GM04503 (cell line): ENCODE measurements around the gene RCC1.
"Not testable (repeated sequence)": the region's sequence is repeated elsewhere in the genome, so short reads cannot be mapped to it uniquely, and the experiment has no call there.

ENCODE experiments used
- DNase-seq: peaks from one replicate; pipeline ENCODE4 v3.0.0-alpha.2; 2012; ENCODE audit warnings: low read depth

RCC1 gene

GRCh38 chr1:28548318-28548717, 42.5 kb downstream of the RCC1 start:
- DNase-seq: no peak

DNA sequence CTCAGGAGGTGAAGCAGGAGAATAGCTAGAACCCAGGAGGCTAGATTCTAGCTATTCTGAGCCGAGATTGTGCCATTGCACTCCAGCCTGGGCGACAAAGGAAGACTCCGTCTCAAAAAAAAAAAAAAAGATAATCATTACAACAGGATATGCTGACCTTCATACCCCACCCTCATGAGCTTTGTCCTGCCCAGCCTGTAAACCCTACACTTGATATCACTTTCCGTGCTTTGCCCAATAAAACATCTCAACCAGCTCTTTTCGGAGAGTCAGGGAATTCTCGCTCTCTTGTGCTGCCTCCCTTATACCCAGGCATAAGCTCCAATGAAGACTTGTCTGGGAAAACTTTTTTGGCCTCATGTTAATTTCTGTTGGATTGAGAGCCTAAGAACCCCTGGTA, 45.5 kb downstream of the RCC1 start:
- no peak for DNase-seq

DNA sequence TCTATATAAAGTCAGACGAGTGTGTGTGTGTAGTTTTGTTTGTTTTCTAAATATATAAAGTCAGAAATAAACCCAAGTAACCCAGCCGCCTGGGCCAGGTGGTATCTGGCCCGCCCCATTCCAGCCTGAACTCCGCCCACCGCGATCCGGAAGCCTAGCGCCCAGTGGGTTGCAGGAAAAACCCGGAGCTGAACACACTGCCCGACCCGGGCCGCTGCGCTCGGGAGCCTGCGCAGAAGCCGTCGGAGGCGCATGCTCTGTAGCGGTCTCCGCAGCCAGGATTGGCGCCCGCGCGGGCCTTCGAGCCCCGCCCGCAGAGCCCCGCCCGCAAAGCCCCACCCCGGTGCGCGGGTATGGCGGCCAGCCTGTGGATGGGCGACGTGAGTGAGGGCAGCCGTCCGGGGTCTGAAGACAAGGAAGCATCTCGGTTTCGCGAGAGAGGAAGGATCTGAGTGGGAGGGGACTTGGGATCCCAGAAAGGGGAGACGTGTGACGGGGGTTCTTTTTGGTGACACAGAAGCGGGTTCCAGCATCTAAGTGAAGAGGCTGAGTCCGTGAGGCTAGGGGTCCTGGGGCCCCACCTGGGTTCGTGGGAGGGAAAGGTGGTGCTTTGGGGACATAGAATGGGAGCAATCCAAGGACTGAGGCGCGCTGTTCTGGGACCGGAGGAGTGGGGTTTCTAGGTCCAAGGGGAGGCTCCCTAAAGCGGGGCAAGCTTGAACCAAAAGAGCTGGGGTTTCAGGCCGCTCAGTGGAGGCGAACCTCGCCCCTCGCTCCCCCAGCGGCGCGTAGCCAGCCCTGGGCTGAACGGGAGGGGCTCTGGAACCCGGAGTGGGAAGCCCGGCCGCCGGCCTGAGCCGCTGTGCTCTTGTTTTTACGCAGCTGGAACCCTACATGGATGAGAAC, 47.2 kb downstream of the RCC1 start, which contains the start of gene TRNAU1AP:
TSS of gene TRNAU1AP (plus strand) at position 328 of the 906 bp plus-strand sequence. CDS start at position 354, 26 bp downstream.
- peak; percentile 68 for DNase-seq

- DNase-seq: no peak
Observed at GRCh38 chr1:28560886-28561285, 55.0 kb downstream of the RCC1 start.

DNA sequence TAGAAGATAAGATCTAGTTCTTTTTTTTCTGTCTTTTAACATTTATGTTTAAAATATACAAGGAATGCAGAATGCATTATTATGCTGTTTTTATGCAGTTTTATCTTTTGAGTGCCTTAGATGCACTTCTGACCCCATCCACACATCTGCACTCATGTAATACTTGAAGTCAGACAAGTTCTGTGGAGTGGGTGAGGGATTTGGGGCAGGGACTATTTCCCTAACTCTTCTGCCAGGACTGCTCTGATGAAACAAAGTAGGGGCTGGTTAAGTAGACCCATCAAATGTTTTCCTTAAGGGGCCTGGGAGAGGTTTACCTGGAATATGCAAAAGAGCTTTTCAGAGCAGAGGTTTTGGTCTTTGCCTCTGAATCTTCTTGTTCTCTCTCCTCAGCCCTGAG, 58.5 kb downstream of the RCC1 start:
- DNase-seq: no peak

DNA sequence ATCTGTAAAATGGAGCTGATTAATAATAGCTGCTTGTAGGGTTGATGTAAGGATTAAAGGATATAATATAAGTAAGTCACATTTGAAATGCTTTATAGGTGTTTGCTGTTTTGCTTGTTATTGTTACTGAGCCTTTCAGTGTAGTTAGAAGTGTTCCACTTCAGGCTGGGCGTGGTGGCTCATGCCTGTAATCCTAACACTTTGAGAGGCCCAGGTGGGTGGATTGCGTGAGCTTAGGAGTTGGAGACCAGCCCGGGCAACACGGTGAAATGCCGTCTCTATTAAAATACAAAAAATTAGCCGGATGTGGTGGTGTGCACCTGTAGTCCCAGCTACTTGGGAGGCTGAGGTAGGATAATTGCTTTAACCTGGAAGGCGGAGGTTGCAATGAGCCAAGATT, 59.2 kb downstream of the RCC1 start:
- DNase-seq: no peak

GRCh38 chr1:28565726-28566125, 59.9 kb downstream of the RCC1 start:
- no peak for DNase-seq

DNA sequence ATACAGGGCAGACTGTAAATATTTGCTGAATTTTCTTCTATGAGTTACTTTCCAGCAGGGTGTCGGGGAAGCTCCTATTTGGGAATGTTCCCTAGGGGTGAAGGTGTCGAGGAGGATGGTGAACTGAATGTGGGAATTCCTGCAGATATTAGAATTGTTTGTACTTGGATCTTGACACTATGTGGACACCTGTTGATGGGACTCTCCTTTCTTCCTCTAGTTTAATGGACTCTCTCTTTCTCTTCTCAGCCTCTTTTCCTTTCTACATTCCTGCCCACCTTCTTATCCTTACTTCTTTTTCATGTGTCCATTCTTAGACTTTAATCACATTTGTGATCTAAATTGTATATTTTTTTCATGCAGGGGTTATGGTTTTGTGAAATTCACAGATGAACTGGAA, 61.1 kb downstream of the RCC1 start:
- no peak for DNase-seq

DNA sequence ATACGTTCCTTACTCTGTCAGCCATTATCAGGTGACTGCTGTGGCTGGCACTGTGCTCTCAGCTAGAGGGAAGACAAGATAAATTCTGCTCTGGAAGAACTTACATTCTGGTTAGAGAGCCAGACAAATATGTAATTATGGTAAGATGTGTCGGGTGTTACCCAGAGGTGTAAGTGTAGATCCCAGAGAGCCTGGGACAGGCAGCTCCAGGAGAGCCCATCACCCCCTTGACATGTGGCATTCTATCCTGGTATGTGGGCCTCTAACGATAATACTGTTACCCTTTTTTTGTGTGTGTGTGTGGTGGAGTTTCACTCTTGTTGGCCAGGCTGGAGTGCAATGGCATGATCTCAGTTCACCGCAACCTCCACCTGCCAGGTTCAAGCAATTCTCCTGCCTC, 66.1 kb downstream of the RCC1 start:
- DNase-seq: no peak

DNA sequence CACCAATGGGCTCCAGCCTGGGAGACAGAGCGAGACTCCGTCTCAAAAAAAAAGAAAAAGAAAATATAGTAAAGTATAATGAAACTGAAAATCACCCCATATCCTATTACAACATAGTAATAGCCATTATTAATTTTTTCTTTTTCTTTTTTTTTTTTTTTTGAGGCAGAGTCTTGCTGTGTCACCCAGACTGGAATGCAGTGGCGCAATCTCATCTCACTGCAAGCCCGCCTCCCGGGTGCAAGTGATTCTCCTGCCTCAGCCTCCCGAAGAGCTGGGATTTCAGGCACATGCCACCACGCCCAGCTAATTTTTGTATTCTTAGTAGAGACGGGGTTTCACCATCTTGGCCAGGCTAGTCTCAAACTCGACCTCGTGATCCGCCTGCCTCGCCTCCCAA, 67.0 kb downstream of the RCC1 start:
- DNase-seq: peak; percentile 19

- no peak for DNase-seq
Observed at GRCh38 chr1:28573564-28573963, 67.7 kb downstream of the RCC1 start.

GRCh38 chr1:28577052-28577678, 71.3 kb downstream of the RCC1 start:
- no peak for DNase-seq

- DNase-seq: no peak
Observed at GRCh38 chr1:28577738-28578536, 72.1 kb downstream of the RCC1 start.

DNA sequence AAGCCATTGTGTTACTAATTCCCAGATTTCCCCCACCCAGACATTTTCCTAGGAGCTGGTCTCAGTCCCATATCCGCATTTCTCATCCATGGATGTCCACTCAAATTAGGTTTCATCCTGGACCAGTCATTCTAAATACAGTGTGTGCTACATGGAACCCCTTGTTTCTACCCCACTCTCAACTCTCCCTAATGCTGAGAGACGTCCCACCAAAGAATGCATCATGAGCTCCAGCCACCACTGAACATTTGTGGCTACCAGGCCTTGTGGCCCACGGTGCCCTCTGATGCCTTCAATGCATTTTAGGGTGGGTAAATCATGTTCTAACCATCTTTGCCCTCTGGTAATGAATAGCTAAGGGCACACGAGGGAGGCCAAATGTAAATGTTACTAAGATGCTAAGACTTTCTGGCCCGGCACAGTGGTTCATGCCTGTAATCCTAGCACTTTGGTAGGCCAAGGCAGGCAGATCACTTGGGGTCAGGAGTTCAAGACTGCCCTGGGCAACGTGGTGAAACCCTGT, 72.9 kb downstream of the RCC1 start:
- no peak for DNase-seq

GRCh38 chr1:28579401-28579800, 73.6 kb downstream of the RCC1 start:
- DNase-seq: no peak

- no peak for DNase-seq
Observed at GRCh38 chr1:28580722-28581530, 75.1 kb downstream of the RCC1 start.

DNA sequence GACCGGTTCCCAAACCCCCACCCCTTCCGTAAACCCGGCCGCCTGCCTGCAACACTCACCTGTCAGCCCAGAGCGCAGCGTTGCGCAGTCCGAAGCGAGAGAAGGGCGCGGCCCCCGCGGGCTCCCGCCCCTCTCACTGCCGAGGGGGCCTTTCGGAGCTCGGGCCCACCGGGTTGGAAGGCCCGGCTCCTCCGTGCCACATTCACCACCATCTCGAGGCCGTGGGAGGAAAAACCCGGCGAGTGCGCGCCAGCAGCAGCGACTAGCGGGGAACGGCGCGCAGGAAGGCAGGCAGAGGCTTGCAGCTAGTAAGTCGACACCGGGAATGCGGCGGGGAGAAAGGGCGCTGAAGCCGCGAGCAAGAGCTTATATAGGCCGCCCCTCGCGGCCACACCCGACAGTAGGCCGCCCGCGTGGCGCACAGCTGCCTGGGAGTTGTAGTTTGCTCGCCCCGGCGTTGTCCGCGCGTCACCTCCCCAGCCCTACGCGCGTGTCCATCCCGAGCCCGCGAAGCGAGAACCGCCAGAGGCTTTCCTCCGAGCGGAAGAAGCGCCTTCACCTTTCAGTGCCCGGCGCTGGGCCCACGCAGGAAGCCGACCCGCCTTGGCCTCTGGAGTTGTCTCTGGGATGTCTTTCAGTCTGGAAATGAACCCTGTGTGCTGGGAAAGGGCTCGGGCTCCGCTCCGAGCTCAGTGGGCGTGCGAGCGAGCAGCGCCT, 75.8 kb downstream of the RCC1 start:
- DNase-seq: peak; percentile 69

- DNase-seq: no peak
Observed at GRCh38 chr1:28582248-28582615, 76.4 kb downstream of the RCC1 start.

DNA sequence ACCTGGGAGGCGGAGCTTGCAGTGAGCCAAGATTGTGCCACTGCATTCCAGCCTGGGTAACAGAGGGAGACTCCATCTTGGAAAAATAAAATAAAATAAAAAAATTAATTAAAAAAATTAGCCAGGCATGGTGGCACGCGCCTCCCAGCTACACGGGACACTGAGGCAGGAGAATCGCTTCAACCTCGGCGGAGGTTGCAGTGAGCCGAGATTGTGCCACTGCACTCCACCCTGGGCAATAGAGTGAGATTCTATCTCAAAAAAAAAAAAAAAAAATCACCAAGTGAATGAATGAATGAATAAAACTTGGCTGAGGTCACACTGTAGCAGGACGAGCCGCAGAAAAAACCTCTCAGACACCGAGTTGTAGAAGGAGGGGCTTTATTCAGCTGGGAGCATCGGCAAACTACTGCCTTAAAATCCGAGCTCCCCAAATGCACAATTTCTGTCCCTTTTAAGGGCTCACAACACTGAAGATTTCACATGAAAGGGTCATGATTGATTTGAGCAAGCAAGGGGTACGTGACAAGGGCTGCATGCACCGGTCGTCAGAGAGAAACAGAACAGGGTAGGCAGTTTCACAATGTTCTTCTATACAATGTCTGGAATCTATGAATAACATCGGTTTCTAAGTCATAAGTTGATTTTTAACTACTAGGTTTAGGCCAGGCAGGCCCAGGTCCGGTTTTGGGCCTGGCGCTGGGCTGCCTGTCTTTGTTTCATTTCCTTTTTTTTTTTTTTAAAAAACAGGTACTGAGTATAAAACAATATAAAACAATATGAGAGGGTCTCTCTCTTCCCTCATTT, 80.9 kb downstream of the RCC1 start:
- DNase-seq: not testable (repeated sequence)
